Osteocyte (in vitro differentiated cells): ENCODE data around the gene NCOA5. TPM values are rescaled to one million over a fixed set of nuclear protein-coding genes. Genes with fewer than 3 reads are reported as not detected.
A peak's percentile ranks its signal among the peaks of the same experiment; 100 is the strongest.

Source experiments
- DNase-seq: peaks from one replicate; pipeline ENCODE4 v3.0.0; 2021; ENCODE audit warnings: mixed read lengths; ENCODE audit not compliant: unreplicated experiment; ENCODE audit errors: extremely low spot score
- H3K27ac Mint-ChIP-seq: one replicate; pipeline ENCODE4 v1.8.0; 2021; ENCODE audit warnings: mild to moderate bottlenecking, mixed read lengths; ENCODE audit not compliant: unreplicated experiment
- H3K27me3 Mint-ChIP-seq: one replicate; pipeline ENCODE4 v1.8.0; 2021; ENCODE audit warnings: mixed read lengths; ENCODE audit not compliant: unreplicated experiment
- H3K36me3 Mint-ChIP-seq: one replicate; pipeline ENCODE4 v1.8.0; 2021; ENCODE audit warnings: mixed read lengths; ENCODE audit not compliant: unreplicated experiment
- H3K4me1 Mint-ChIP-seq: one replicate; pipeline ENCODE4 v1.8.0; 2021; ENCODE audit warnings: mixed read lengths; ENCODE audit not compliant: unreplicated experiment
- H3K4me3 Mint-ChIP-seq: one replicate; pipeline ENCODE4 v1.8.0; 2021; ENCODE audit warnings: mild to moderate bottlenecking, moderate library complexity, mixed read lengths; ENCODE audit not compliant: unreplicated experiment
- H3K9me3 Mint-ChIP-seq: one replicate; pipeline ENCODE4 v1.8.0; 2021; ENCODE audit warnings: mixed read lengths; ENCODE audit not compliant: unreplicated experiment
- CTCF ChIP-seq: fragments of 200-600 bp; sonication (generic); IDR thresholded peaks from 2 replicates; pipeline ENCODE4 v1.5.0; 2021; ENCODE audit warnings: antibody characterized with exemption, mild to moderate bottlenecking, moderate library complexity
- total RNA-seq: library from RNA; stranded (reverse); gene quantifications from 2 replicates; pipeline ENCODE4 v1.2.1, GENCODE V29; 2021

The NCOA5 gene
- total RNA-seq, 1 donor from 2014 or later, result 39.0 TPM

DNA sequence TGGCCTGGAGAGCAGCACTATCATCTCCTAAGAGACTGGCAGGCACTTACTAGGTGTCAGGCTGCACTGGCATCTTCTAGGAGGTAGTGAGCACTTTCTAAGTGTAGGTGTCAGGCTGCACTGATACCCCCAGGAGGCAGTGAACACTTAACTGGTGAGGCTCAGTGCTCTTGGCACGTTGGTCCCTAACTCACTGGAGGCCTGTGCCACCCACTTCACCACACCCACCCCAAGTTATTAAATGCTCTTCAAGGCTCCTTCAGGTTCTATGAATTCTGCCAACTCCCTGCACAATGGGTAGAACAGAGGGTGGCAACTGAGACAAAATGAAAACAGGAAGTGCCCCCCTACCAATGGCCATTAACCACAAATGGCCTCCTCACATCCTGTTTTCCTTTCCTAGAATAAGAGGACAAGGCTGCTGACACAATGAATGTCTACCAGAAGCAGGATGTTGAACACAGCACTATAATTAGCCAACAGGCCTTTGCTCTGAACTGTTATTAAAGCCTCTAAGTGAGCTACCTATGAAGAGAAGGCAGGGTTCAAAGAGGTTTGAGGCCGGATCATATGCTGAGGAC lies 29.4 kb downstream of the NCOA5 start:
- no peaks in the 10 kb centered on the region for H3K9me3 Mint-ChIP-seq
- H3K36me3 Mint-ChIP-seq, result peaks cover 50% of the 10 kb centered on the region
- peaks cover 24% of the 10 kb centered on the region for H3K27me3 Mint-ChIP-seq
- no peak overlapping the region for H3K27ac Mint-ChIP-seq
- peak; percentile 54 for DNase-seq
- peaks cover 8% of the 10 kb centered on the region for H3K4me1 Mint-ChIP-seq
- no peak for TF ChIP-seq CTCF
- no peak overlapping the region for H3K4me3 Mint-ChIP-seq

DNA sequence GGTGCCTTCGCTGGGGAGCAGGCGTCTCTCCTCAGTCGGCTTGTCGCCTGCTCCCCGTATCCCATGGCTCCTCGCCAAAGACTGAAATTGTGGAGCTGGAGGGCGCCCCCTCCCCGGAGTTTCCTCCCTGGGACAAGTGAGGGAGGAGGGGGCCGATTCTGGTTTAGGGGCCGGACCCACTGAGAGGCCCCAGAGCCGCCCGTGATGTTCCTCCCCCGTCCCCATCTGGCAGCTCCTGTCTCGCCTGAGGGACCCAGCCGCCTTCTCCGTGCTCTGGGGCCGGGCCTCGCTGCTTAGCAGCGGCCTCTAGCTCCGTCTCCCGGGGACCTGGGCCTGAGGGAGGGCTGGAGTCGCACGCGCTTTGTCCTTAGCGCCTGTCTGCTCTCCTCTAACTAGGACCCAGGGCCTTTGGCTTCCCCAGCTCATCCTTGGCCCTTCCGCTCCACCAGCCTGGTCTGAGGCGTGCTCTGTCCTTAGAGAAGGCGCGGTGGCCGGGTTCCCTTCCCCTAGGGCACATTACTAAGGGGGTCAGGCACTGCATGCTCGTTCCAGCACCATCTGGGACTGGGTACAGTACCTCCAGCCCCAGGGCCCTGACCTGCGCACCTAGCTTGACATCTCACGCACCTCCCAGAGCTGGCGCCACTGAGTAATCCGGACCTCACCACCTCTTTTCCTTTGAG lies 31.0 kb downstream of the NCOA5 start:
- H3K27ac Mint-ChIP-seq, result no peak overlapping the region
- TF ChIP-seq CTCF, result no peak
- peaks cover 34% of the 10 kb centered on the region for H3K36me3 Mint-ChIP-seq
- H3K9me3 Mint-ChIP-seq, result no peaks in the 10 kb centered on the region
- peaks cover 28% of the 10 kb centered on the region for H3K27me3 Mint-ChIP-seq
- peak overlapping the region; percentile 33 for H3K4me3 Mint-ChIP-seq
- H3K4me1 Mint-ChIP-seq, result peaks cover 8% of the 10 kb centered on the region
- DNase-seq, result peak; percentile 83

- H3K4me1 Mint-ChIP-seq, result peaks cover 8% of the 10 kb centered on the region
- no peak overlapping the region for H3K27ac Mint-ChIP-seq
- no peaks in the 10 kb centered on the region for H3K9me3 Mint-ChIP-seq
- peak overlapping the region; percentile 48 for H3K4me3 Mint-ChIP-seq
- DNase-seq, result peak; percentile 84
- peak; percentile 38 for TF ChIP-seq CTCF
- peaks cover 28% of the 10 kb centered on the region for H3K27me3 Mint-ChIP-seq
- H3K36me3 Mint-ChIP-seq, result peaks cover 29% of the 10 kb centered on the region
Observed at GRCh38 chr20:46057856-46058598, 31.7 kb downstream of the NCOA5 start.

- no peak for TF ChIP-seq CTCF
- Mint-ChIP-seq H3K9me3 (no peaks in the 10 kb centered on the region), H3K4me3 (no peak overlapping the region), H3K27ac (no peak overlapping the region), H3K4me1 (peaks cover 8% of the 10 kb centered on the region), H3K36me3 (peaks cover 23% of the 10 kb centered on the region), H3K27me3 (peaks cover 28% of the 10 kb centered on the region)
- peak; percentile 84 for DNase-seq
Observed at GRCh38 chr20:46056970-46057855, 32.5 kb downstream of the NCOA5 start.
